ENCODE data around the gene FRMD4B.

GRCh38 chr3:69410301-69410700, 24.4 kb upstream of the FRMD4B start:
- TF ChIP-seq CTCF (conservative IDR thresholded peaks at IDR 0.05; ENCODE audit: low read length) (peak; percentile 81), EZH2phosphoT487 (IDR thresholded peaks at IDR 0.05; ENCODE audit: borderline replicate concordance, low read depth, low read length) (no peak)

Data from OCI-LY7 (cell line).